Neuronal stem cell (in vitro differentiated cells): Measurements from ENCODE around the gene RIMOC1.

Source experiments
- DNase-seq: peaks from one replicate; pipeline ENCODE4 v3.0.0-alpha.2; 2013; ENCODE audit warnings: low spot score
- H2AFZ ChIP-seq: one replicate; pipeline ENCODE4 v1.6.1; 2013; ENCODE audit warnings: mild to moderate bottlenecking, low read length, inconsistent platforms
- H2AK5ac ChIP-seq: 2 replicates; pipeline ENCODE4 v1.6.1; 2013; ENCODE audit warnings: low read depth, mild to moderate bottlenecking, inconsistent platforms, low read length, moderate library complexity, mixed read lengths
- H2BK120ac ChIP-seq: 2 replicates; pipeline ENCODE4 v1.6.1; 2013; ENCODE audit warnings: low read depth, mild to moderate bottlenecking, inconsistent platforms, low read length, moderate library complexity, mixed read lengths
- H2BK12ac ChIP-seq: one replicate; pipeline ENCODE4 v1.6.1; 2013; ENCODE audit warnings: low read length, inconsistent platforms
- H2BK15ac ChIP-seq: 2 replicates; pipeline ENCODE4 v1.6.1; 2013; ENCODE audit warnings: mild to moderate bottlenecking, low read length, inconsistent platforms, mixed read lengths
- H2BK5ac ChIP-seq: one replicate; pipeline ENCODE4 v1.6.1; 2013; ENCODE audit warnings: inconsistent platforms, mild to moderate bottlenecking, low read length, moderate library complexity
- H3K14ac ChIP-seq: one replicate; pipeline ENCODE4 v1.6.1; 2013; ENCODE audit warnings: low read length, inconsistent platforms
- H3K18ac ChIP-seq: 2 replicates; pipeline ENCODE4 v1.6.1; 2013; ENCODE audit warnings: low read length, inconsistent platforms
- H3K23ac ChIP-seq: 2 replicates; pipeline ENCODE4 v1.6.1; 2013; ENCODE audit warnings: low read depth, mild to moderate bottlenecking, mixed read lengths, low read length, inconsistent platforms; ENCODE audit not compliant: poor library complexity
- H3K27ac ChIP-seq: replicated peaks from 3 replicates; pipeline ENCODE4 v1.5.1; 2013; ENCODE audit warnings: low read length, inconsistent platforms
- H3K27me3 ChIP-seq, 3 experiments: 2 replicates each; pipeline ENCODE4 v1.6.1; 2013; ENCODE audit warnings: low read length in 3 of 3, mild to moderate bottlenecking in 2 of 3, inconsistent platforms in 1 of 3, low read depth in 1 of 3, mixed read lengths in 1 of 3, moderate library complexity in 1 of 3; ENCODE audit not compliant: control insufficient read depth in 3 of 3, insufficient read depth in 3 of 3
- H3K36me3 ChIP-seq, 2 donors: replicated peaks in 1 of 2; 2 replicates each; pipeline ENCODE4 v1.6.1; 2013; ENCODE audit warnings: low read length in 2 of 2; ENCODE audit not compliant: control insufficient read depth in 2 of 2, insufficient read depth in 2 of 2
- H3K4ac ChIP-seq: 2 replicates; pipeline ENCODE4 v1.6.1; 2013; ENCODE audit warnings: inconsistent platforms, mild to moderate bottlenecking, low read length, moderate library complexity
- H3K4me1 ChIP-seq, 2 donors: 1 replicate in 1 of 2; 2 replicates in 1 of 2; pipeline ENCODE4 v1.6.1; 2013; ENCODE audit warnings: low read length in 2 of 2, low read depth in 1 of 2; ENCODE audit not compliant: control insufficient read depth in 2 of 2, insufficient read depth in 1 of 2
- H3K4me2 ChIP-seq: one replicate; pipeline ENCODE4 v1.6.1; 2013; ENCODE audit warnings: mild to moderate bottlenecking, low read length, inconsistent platforms; ENCODE audit not compliant: insufficient read depth, poor library complexity, severe bottlenecking
- H3K4me3 ChIP-seq, 2 donors: 2 replicates each; pipeline ENCODE4 v1.5.1; 2013; ENCODE audit warnings: low read length in 2 of 2, mild to moderate bottlenecking in 2 of 2, inconsistent platforms in 1 of 2, moderate library complexity in 1 of 2
- H3K79me1 ChIP-seq: one replicate; pipeline ENCODE4 v1.6.1; 2013; ENCODE audit warnings: low read depth, mild to moderate bottlenecking, inconsistent platforms, low read length, moderate library complexity
- H3K9ac ChIP-seq: one replicate; pipeline ENCODE4 v1.6.1; 2013; ENCODE audit warnings: mild to moderate bottlenecking, low read depth, low read length, inconsistent platforms; ENCODE audit not compliant: poor library complexity
- H3K9me3 ChIP-seq, 2 donors: replicated peaks in 1 of 2; 2 replicates each; pipeline versions ENCODE3 to v1.6.1; 2013; ENCODE audit warnings: low read length in 2 of 2, mild to moderate bottlenecking in 2 of 2, inconsistent platforms in 1 of 2, low read depth in 1 of 2, mixed read lengths in 1 of 2, moderate library complexity in 1 of 2; ENCODE audit not compliant: control insufficient read depth in 2 of 2, insufficient read depth in 1 of 2
- H4K8ac ChIP-seq: one replicate; pipeline ENCODE4 v1.6.1; 2013; ENCODE audit warnings: low read depth, mild to moderate bottlenecking, inconsistent platforms, low read length, moderate library complexity
- H4K91ac ChIP-seq: one replicate; pipeline ENCODE4 v1.6.1; 2013; ENCODE audit warnings: low read length, low read depth, mild to moderate bottlenecking, inconsistent platforms; ENCODE audit not compliant: poor library complexity
- WGBS, 2 donors: extraction: QIAGEN DNeasy Blood & Tissue Kit; methylation state at CpG; one replicate each; pipeline ENCODE4 v1.1.7; 2013; ENCODE audit warnings: missing lambda C conversion rate in 2 of 2, mixed read lengths in 1 of 2; ENCODE audit not compliant: insufficient read length in 2 of 2, insufficient replicate concordance in 1 of 2; ENCODE audit errors: extremely low coverage in 2 of 2; 5-methylcytosine and 5-hydroxymethylcytosine counted together

Gene RIMOC1

GRCh38 chr5:41921166-41921565, 17.0 kb downstream of the RIMOC1 start:
- H3K4me1 ChIP-seq: peaks cover 0 to 3% of the 10 kb centered on the region in 2 donors
- no peaks in the 10 kb centered on the region for H3K9me3 ChIP-seq
- no peak overlapping the region for H3K23ac ChIP-seq
- H4K91ac ChIP-seq: no peak overlapping the region
- H2BK15ac ChIP-seq: no peak overlapping the region
- DNase-seq: no peak
- H2BK12ac ChIP-seq: no peak overlapping the region
- no peak overlapping the region for H3K4me3 ChIP-seq
- H3K14ac ChIP-seq: no peak overlapping the region
- H3K27ac ChIP-seq: no peak overlapping the region
- no CpG with 5 or more reads among the region's 1 CpG for WGBS, 2 donors
- H2AK5ac ChIP-seq: no peak overlapping the region
- H3K18ac ChIP-seq: no peak overlapping the region
- no peak overlapping the region for H3K9ac ChIP-seq
- H2AFZ ChIP-seq: no peak overlapping the region
- no peak overlapping the region for H4K8ac ChIP-seq
- no peak overlapping the region for H3K4me2 ChIP-seq
- no peak overlapping the region for H2BK120ac ChIP-seq
- H3K36me3 ChIP-seq: peaks cover 5 to 69% of the 10 kb centered on the region in 2 donors
- no peaks in the 10 kb centered on the region for H3K27me3 ChIP-seq
- no peak overlapping the region for H2BK5ac ChIP-seq
- H3K4ac ChIP-seq: no peak overlapping the region
- peaks cover 2% of the 10 kb centered on the region for H3K79me1 ChIP-seq

GRCh38 chr5:41921874-41922273, 17.7 kb downstream of the RIMOC1 start:
- no peak overlapping the region for H3K27ac ChIP-seq
- no peak overlapping the region for H2BK5ac ChIP-seq
- no CpG with 5 or more reads among the region's 1 CpG for WGBS, 2 donors
- DNase-seq: no peak
- H3K4me2 ChIP-seq: no peak overlapping the region
- no peak overlapping the region for H4K91ac ChIP-seq
- H3K14ac ChIP-seq: no peak overlapping the region
- no peak overlapping the region for H2AK5ac ChIP-seq
- H3K4me1 ChIP-seq: peaks cover 0 to 3% of the 10 kb centered on the region in 2 donors
- H3K79me1 ChIP-seq: peaks cover 2% of the 10 kb centered on the region
- no peak overlapping the region for H3K9ac ChIP-seq
- no peak overlapping the region for H2BK15ac ChIP-seq
- H2BK120ac ChIP-seq: no peak overlapping the region
- H3K27me3 ChIP-seq: no peaks in the 10 kb centered on the region
- no peaks in the 10 kb centered on the region for H3K9me3 ChIP-seq
- H3K4ac ChIP-seq: no peak overlapping the region
- H2AFZ ChIP-seq: no peak overlapping the region
- H3K4me3 ChIP-seq: no peak overlapping the region
- H3K36me3 ChIP-seq: peaks cover 5 to 62% of the 10 kb centered on the region in 2 donors
- no peak overlapping the region for H3K23ac ChIP-seq
- no peak overlapping the region for H3K18ac ChIP-seq
- no peak overlapping the region for H2BK12ac ChIP-seq
- H4K8ac ChIP-seq: no peak overlapping the region

- peaks cover 0 to 3% of the 10 kb centered on the region in 2 donors for H3K4me1 ChIP-seq
- H4K91ac ChIP-seq: no peak overlapping the region
- DNase-seq: no peak
- H3K27me3 ChIP-seq: no peaks in the 10 kb centered on the region
- H2BK12ac ChIP-seq: no peak overlapping the region
- H3K4ac ChIP-seq: no peak overlapping the region
- H3K23ac ChIP-seq: no peak overlapping the region
- no peak overlapping the region for H2AFZ ChIP-seq
- no peak overlapping the region for H2BK120ac ChIP-seq
- H4K8ac ChIP-seq: no peak overlapping the region
- no peak overlapping the region for H2AK5ac ChIP-seq
- H2BK15ac ChIP-seq: no peak overlapping the region
- H3K79me1 ChIP-seq: no peaks in the 10 kb centered on the region
- no peak overlapping the region for H3K27ac ChIP-seq
- H3K4me2 ChIP-seq: no peak overlapping the region
- no peak overlapping the region for H3K14ac ChIP-seq
- H3K4me3 ChIP-seq: no peak overlapping the region
- no peak overlapping the region for H3K9ac ChIP-seq
- H3K36me3 ChIP-seq: peaks cover 2 to 36% of the 10 kb centered on the region in 2 donors
- H3K9me3 ChIP-seq: no peaks in the 10 kb centered on the region
- WGBS, 2 donors: no CpG with 5 or more reads among the region's 4 CpGs
- H3K18ac ChIP-seq: no peak overlapping the region
- no peak overlapping the region for H2BK5ac ChIP-seq
Observed at GRCh38 chr5:41924526-41924871, 20.4 kb downstream of the RIMOC1 start.

- Histone ChIP-seq H3K9ac (peak within 1 kb of the TSS; percentile 60), H3K14ac (no peak within 1 kb of the TSS), H3K4me3 (peak within 1 kb of the TSS in 1 of 2 donors; percentile 85), H3K4ac (no peak within 1 kb of the TSS), H4K8ac (peak within 1 kb of the TSS; percentile 82), H2AK5ac (peak within 1 kb of the TSS; percentile 46), H3K9me3 (no peaks in the 10 kb centered on the region), H2AFZ (peak within 1 kb of the TSS; percentile 45), H3K23ac (peak within 1 kb of the TSS; percentile 97), H3K4me1 (peaks cover 0 to 3% of the 10 kb centered on the region in 2 donors), H2BK15ac (no peak within 1 kb of the TSS), H2BK5ac (peak within 1 kb of the TSS; percentile 48), H3K18ac (peak within 1 kb of the TSS; percentile 93), H3K4me2 (peak within 1 kb of the TSS; percentile 49), H3K79me1 (no peaks in the 10 kb centered on the region), H4K91ac (no peak within 1 kb of the TSS), H3K27me3 (no peaks in the 10 kb centered on the region), H3K36me3 (peaks cover 0 to 31% of the 10 kb centered on the region in 2 donors), H3K27ac (no peak within 1 kb of the TSS), H2BK12ac (peak within 1 kb of the TSS; percentile 58), H2BK120ac (no peak within 1 kb of the TSS)
- no CpG with 5 or more reads among the region's 60 CpGs for WGBS, 2 donors
- peak; percentile 51 for DNase-seq
Observed at GRCh38 chr5:41924872-41925554, 20.9 kb downstream of the RIMOC1 start, which contains the start of gene FBXO4. Gene FBXO4, plus strand, starts transcription at chr5:41925281. Its CDS starts 29 bp downstream, at chr5:41925310.
